Activated CD8-positive, alpha-beta T cell treated with anti-CD3 and anti-CD28 coated beads, Interleukin-2, amount 10 ng/mL, durations not matched to agents 7 days and 5 days (primary cell): Measurements from ENCODE around the gene GALE. TPM values are rescaled to one million over a fixed set of nuclear protein-coding genes. Genes with fewer than 3 reads are reported as not detected.

Experiments used
- ATAC-seq: fragments of 150-1000 bp; cut with Tn5 transposase; one replicate; pipeline ENCODE4 v1.10.0; 2021; ENCODE audit warnings: moderate library complexity
- CTCF ChIA-PET: fragments of 350-600 bp; sonication (Branson Sonifier 250); formaldehyde crosslinking; loops from one replicate; lab custom pipeline; 2021; ENCODE audit warnings: antibody characterized with exemption; lab: Charles Lee
- POLR2A ChIA-PET: fragments of 350-600 bp; sonication (Branson Sonifier 250); formaldehyde crosslinking; loops from one replicate; lab custom pipeline; 2021; ENCODE audit warnings: antibody characterized with exemption; lab: Charles Lee
- DNase-seq: peaks from one replicate; pipeline ENCODE4 v3.0.0-alpha.2; 2020
- H3K27ac Mint-ChIP-seq: one replicate; pipeline ENCODE4 v1.8.0; 2021; ENCODE audit warnings: mild to moderate bottlenecking, mixed read lengths
- H3K27me3 Mint-ChIP-seq: one replicate; pipeline ENCODE4 v1.8.0; 2021; ENCODE audit warnings: low read depth, mixed read lengths
- H3K36me3 Mint-ChIP-seq: one replicate; pipeline ENCODE4 v1.8.0; 2021; ENCODE audit warnings: low read depth, mixed read lengths
- H3K4me1 Mint-ChIP-seq: one replicate; pipeline ENCODE4 v1.8.0; 2021; ENCODE audit warnings: low read depth, mixed read lengths
- H3K4me3 Mint-ChIP-seq: one replicate; pipeline ENCODE4 v1.8.0; 2021; ENCODE audit warnings: mild to moderate bottlenecking, mixed read lengths
- H3K9me3 Mint-ChIP-seq: one replicate; pipeline ENCODE4 v1.8.0; 2022; ENCODE audit warnings: mixed read lengths; ENCODE audit not compliant: insufficient read depth
- total RNA-seq, 2 experiments: library from RNA; stranded (reverse); gene quantifications; one replicate each; pipeline ENCODE4 v1.2.3, GENCODE V29; 2021

The GALE gene
- total RNA-seq, 2 experiments from 2014 or later: 27.6 to 31.9 TPM

GRCh38 chr1:23776217-23776616 lies 24.3 kb downstream of the GALE start:
- H3K9me3 Mint-ChIP-seq: no peaks in the 10 kb centered on the region
- H3K4me3 Mint-ChIP-seq: no peak overlapping the region
- DNase-seq: no peak
- peaks cover 52% of the 10 kb centered on the region for H3K4me1 Mint-ChIP-seq
- ChIA-PET CTCF (interaction anchor here (1.3 to 3.2 kb wide), 5 partner anchors 24 to 140 kb away, joined by 3 to 23 read pairs (median 4); partner anchors contain the start of genes GALE and RPL11), POLR2A (no interaction called here)
- no peaks in the 10 kb centered on the region for H3K27me3 Mint-ChIP-seq
- no peak overlapping the region for H3K27ac Mint-ChIP-seq
- H3K36me3 Mint-ChIP-seq: peaks cover 6% of the 10 kb centered on the region
- ATAC-seq: no peak

DNA sequence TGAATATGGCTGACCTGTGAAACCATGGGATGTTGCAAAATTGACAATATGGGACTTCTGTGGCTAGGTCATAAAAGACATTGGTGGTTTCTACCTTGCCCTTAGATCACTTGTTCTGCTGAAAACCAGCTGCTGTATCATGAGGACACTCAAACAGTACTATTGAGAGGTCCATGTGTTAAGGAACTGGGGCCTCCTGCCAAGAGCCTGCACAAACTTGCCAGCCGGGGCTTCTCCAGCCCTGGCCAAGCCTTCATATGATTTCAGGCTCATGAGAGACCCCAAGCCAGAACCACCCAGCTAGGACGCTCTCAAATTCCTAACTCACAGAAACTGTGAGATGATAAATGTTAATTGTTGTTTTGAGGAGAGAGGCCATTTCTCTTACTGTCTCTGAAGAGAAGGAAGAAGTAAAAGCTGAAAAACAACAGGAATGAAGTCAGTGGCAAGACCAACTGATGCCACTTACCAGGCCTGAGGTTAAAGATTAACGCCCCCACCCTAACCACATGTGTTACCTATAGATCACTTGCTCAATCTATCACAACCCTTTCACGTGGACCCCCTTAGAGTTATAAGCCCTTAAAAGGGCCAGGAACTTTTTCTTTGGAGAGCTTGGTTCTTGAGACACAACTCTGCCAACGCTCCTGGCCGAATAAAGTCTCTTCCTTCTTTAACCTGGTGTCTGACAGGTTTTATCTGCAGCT lies 26.2 kb downstream of the GALE start:
- no peaks in the 10 kb centered on the region for H3K27me3 Mint-ChIP-seq
- H3K9me3 Mint-ChIP-seq: no peaks in the 10 kb centered on the region
- no peak overlapping the region for H3K27ac Mint-ChIP-seq
- ATAC-seq (no peak), DNase-seq (no peak)
- H3K4me3 Mint-ChIP-seq: no peak overlapping the region
- CTCF ChIA-PET: interaction anchor here (0.8 to 2.1 kb wide), 8 partner anchors 16 to 142 kb away, joined by 3 to 13 read pairs (median 4); partner anchors contain the start of gene LYPLA2
- peaks cover 41% of the 10 kb centered on the region for H3K4me1 Mint-ChIP-seq
- H3K36me3 Mint-ChIP-seq: no peaks in the 10 kb centered on the region
- POLR2A ChIA-PET: interaction anchor here (0.6 to 0.8 kb wide), 2 partner anchors 31 to 156 kb away, joined by 3 to 4 read pairs; partner anchors contain the start of gene ELOA

DNA sequence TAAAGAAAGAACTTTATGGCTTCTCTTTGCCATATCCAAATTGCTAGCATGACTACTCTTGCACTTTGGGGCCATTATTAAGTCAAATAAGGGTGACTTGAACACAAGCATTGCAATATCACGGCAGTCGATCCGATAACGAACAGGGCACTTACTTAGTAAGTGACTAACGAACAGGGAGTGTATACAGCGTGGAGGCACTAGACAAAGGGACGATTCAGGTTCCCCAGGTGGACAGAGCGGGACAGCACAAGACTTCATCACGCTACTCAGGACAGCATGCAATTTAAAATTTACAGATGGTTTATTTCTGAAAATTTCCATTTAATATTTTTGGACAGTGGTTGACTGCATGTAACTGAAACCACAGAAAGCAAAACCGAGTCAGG lies 27.7 kb downstream of the GALE start:
- ATAC-seq (no peak), DNase-seq (no peak)
- Mint-ChIP-seq H3K36me3 (no peaks in the 10 kb centered on the region), H3K9me3 (no peaks in the 10 kb centered on the region), H3K4me3 (no peak overlapping the region), H3K27ac (no peak overlapping the region), H3K27me3 (no peaks in the 10 kb centered on the region), H3K4me1 (peaks cover 38% of the 10 kb centered on the region)
- ChIA-PET POLR2A (no interaction called here), CTCF (no interaction called here)

GRCh38 chr1:23772049-23772853 lies 28.3 kb downstream of the GALE start:
- ChIA-PET CTCF (interaction anchor here (0.6 to 4.1 kb wide), 56 partner anchors 8 to 619 kb away, joined by 3 to 100 read pairs (median 4); partner anchors contain the start of genes CNR2, ELOA, FUCA1 and GALE), POLR2A (interaction anchor here (0.6 to 1.3 kb wide), 4 partner anchors 19 to 258 kb away, joined by 3 to 4 read pairs (median 4); partner anchors contain the start of gene LYPLA2)
- ATAC-seq: peak; percentile 97
- H3K4me1 Mint-ChIP-seq: peaks cover 32% of the 10 kb centered on the region
- DNase-seq: peak; percentile 92
- H3K27ac Mint-ChIP-seq: no peak overlapping the region
- no peak overlapping the region for H3K4me3 Mint-ChIP-seq
- H3K36me3 Mint-ChIP-seq: no peaks in the 10 kb centered on the region
- H3K9me3 Mint-ChIP-seq: no peaks in the 10 kb centered on the region
- no peaks in the 10 kb centered on the region for H3K27me3 Mint-ChIP-seq

GRCh38 chr1:23768733-23769132 lies 31.8 kb downstream of the GALE start:
- H3K36me3 Mint-ChIP-seq: peaks cover 8% of the 10 kb centered on the region
- ChIA-PET CTCF (interaction anchor here (1.2 to 4.1 kb wide), 2 partner anchors 127 to 148 kb away, joined by 3 to 100 read pairs; no protein-coding TSS in a partner anchor), POLR2A (no interaction called here)
- DNase-seq: no peak
- no peak overlapping the region for H3K4me3 Mint-ChIP-seq
- no peaks in the 10 kb centered on the region for H3K27me3 Mint-ChIP-seq
- H3K4me1 Mint-ChIP-seq: peaks cover 3% of the 10 kb centered on the region
- no peak overlapping the region for H3K27ac Mint-ChIP-seq
- no peak for ATAC-seq
- H3K9me3 Mint-ChIP-seq: no peaks in the 10 kb centered on the region

GRCh38 chr1:23763041-23763577 lies 37.4 kb downstream of the GALE start:
- ChIA-PET POLR2A (no interaction called here), CTCF (interaction anchor here (1.3 to 2.6 kb wide), 2 partner anchors 9 to 17 kb away, joined by 4 to 12 read pairs; no protein-coding TSS in a partner anchor)
- Mint-ChIP-seq H3K4me1 (no peaks in the 10 kb centered on the region), H3K27me3 (no peaks in the 10 kb centered on the region), H3K36me3 (peaks cover 42% of the 10 kb centered on the region), H3K4me3 (no peak overlapping the region), H3K9me3 (no peaks in the 10 kb centered on the region), H3K27ac (no peak overlapping the region)
- no peak for DNase-seq
- no peak for ATAC-seq

- ATAC-seq: no peak
- peaks cover 65% of the 10 kb centered on the region for H3K36me3 Mint-ChIP-seq
- H3K27me3 Mint-ChIP-seq: no peaks in the 10 kb centered on the region
- no peak overlapping the region for H3K4me3 Mint-ChIP-seq
- no peaks in the 10 kb centered on the region for H3K9me3 Mint-ChIP-seq
- H3K27ac Mint-ChIP-seq: no peak overlapping the region
- H3K4me1 Mint-ChIP-seq: no peaks in the 10 kb centered on the region
- ChIA-PET CTCF (no interaction called here), POLR2A (interaction anchor here (0.6 kb wide), 1 partner anchor 41 kb away, joined by 3 read pairs; no protein-coding TSS in a partner anchor)
- no peak for DNase-seq
These were observed 41.3 kb downstream of the GALE start for GRCh38 chr1:23759277-23759676.

GRCh38 chr1:23757812-23758211 lies 42.7 kb downstream of the GALE start:
- no peak overlapping the region for H3K27ac Mint-ChIP-seq
- ChIA-PET POLR2A (interaction anchor here (0.6 to 0.8 kb wide), 3 partner anchors 9 to 85 kb away, joined by 3 to 4 read pairs (median 3); no protein-coding TSS in a partner anchor), CTCF (interaction anchor here (0.7 to 2.2 kb wide), 3 partner anchors 14 to 411 kb away, joined by 3 to 8 read pairs (median 3); no protein-coding TSS in a partner anchor)
- H3K4me3 Mint-ChIP-seq: no peak overlapping the region
- peaks cover 69% of the 10 kb centered on the region for H3K36me3 Mint-ChIP-seq
- no peaks in the 10 kb centered on the region for H3K9me3 Mint-ChIP-seq
- H3K27me3 Mint-ChIP-seq: no peaks in the 10 kb centered on the region
- ATAC-seq: no peak
- no peak for DNase-seq
- no peaks in the 10 kb centered on the region for H3K4me1 Mint-ChIP-seq

GRCh38 chr1:23756676-23757075 lies 43.9 kb downstream of the GALE start:
- H3K36me3 Mint-ChIP-seq: peaks cover 74% of the 10 kb centered on the region
- DNase-seq (no peak), ATAC-seq (no peak)
- H3K27me3 Mint-ChIP-seq: no peaks in the 10 kb centered on the region
- H3K9me3 Mint-ChIP-seq: no peaks in the 10 kb centered on the region
- CTCF ChIA-PET: interaction anchor here (0.8 to 2.2 kb wide), 3 partner anchors 8 to 260 kb away, joined by 3 to 8 read pairs (median 3); no protein-coding TSS in a partner anchor
- no peak overlapping the region for H3K27ac Mint-ChIP-seq
- POLR2A ChIA-PET: no interaction called here
- H3K4me3 Mint-ChIP-seq: no peak overlapping the region
- no peaks in the 10 kb centered on the region for H3K4me1 Mint-ChIP-seq

- ChIA-PET CTCF (interaction anchor here (0.7 to 1.4 kb wide), 3 partner anchors 17 to 61 kb away, joined by 3 to 4 read pairs (median 3); partner anchors contain the start of gene RPL11), POLR2A (no interaction called here)
- Mint-ChIP-seq H3K27me3 (no peaks in the 10 kb centered on the region), H3K36me3 (peaks cover 66% of the 10 kb centered on the region), H3K4me3 (no peak overlapping the region), H3K27ac (no peak overlapping the region), H3K9me3 (no peaks in the 10 kb centered on the region), H3K4me1 (peaks cover 8% of the 10 kb centered on the region)
- DNase-seq (no peak), ATAC-seq (no peak)
These were observed 47.6 kb downstream of the GALE start for GRCh38 chr1:23752909-23753308.

DNA sequence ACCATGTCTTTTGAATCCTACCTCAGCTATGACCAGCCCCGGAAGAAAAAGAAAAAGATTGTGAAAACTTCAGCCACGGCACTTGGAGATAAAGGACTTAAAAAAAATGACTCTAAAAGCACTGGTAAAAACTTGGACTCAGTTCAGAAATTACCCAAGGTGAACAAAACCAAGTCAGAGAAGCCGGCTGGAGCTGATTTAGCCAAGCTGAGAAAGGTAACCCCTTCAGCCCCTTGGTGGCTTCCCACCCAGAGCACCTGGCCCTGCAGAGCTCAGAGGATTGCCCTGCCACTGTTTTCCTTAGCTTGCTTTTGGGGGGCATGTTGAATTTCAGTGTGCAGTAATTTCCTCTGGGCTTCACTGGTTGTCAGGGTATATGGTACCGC lies 48.7 kb downstream of the GALE start:
- POLR2A ChIA-PET: no interaction called here
- Mint-ChIP-seq H3K27ac (no peak overlapping the region), H3K36me3 (peaks cover 69% of the 10 kb centered on the region)

More for the DNA sequence above, 48.7 kb downstream of the GALE start:
- no peaks in the 10 kb centered on the region for H3K9me3 Mint-ChIP-seq
- no peak for DNase-seq
- peaks cover 18% of the 10 kb centered on the region for H3K4me1 Mint-ChIP-seq
- no peaks in the 10 kb centered on the region for H3K27me3 Mint-ChIP-seq
- H3K4me3 Mint-ChIP-seq: no peak overlapping the region
- ATAC-seq: no peak
- CTCF ChIA-PET: interaction anchor here (1.2 to 1.7 kb wide), 4 partner anchors 18 to 61 kb away, joined by 3 to 7 read pairs (median 4); partner anchors contain the start of gene RPL11
